A549 (cell line): Measurements from ENCODE around the gene SND1. TPM values are rescaled to one million over a fixed set of nuclear protein-coding genes. Genes with fewer than 3 reads are reported as not detected.

Experiments used
- ATAC-seq, 2 experiments: fragments of 200-7000 bp in 1 of 2; fragments of >200 bp in 1 of 2; cut with Nextera tagmentation in 1 of 2; cut with Tn5 transposase in 1 of 2; 3 replicates each; pipeline versions ENCODE4 v1.8.0 to v1.9.1; 2018 to 2020; ENCODE audit warnings: mild to moderate bottlenecking in 1 of 2, moderate library complexity in 1 of 2
- CTCF ChIA-PET: fragments of 300-600 bp; sonication (Branson Sonifier 250); formaldehyde crosslinking; extraction: SDS; loops from one replicate; lab custom pipeline; 2021; ENCODE audit warnings: antibody characterized with exemption, inconsistent platforms; lab: Yijun Ruan, JAX
- POLR2A ChIA-PET: fragments of 350-600 bp; formaldehyde crosslinking; extraction: SDS; loops from one replicate; lab custom pipeline; 2021; ENCODE audit warnings: antibody characterized with exemption, inconsistent platforms; lab: Yijun Ruan, JAX
- DNase-seq, 2 experiments: peaks; one replicate each; pipeline versions ENCODE4 v3.0.0 to v3.0.0-alpha.2; 2011 to 2016; ENCODE audit warnings: low read depth in 1 of 2, low spot score in 1 of 2
- FAIRE-seq: peaks from 2 replicates; lab custom pipeline; 2011; peaks lifted over from hg19 to GRCh38; lab: Jason Lieb, UNC
- H3K27ac ChIP-seq, 2 experiments: fragments of >200 bp; sonication (Bioruptor Twin); formaldehyde crosslinking; 3 replicates each; pipeline ENCODE4 v1.5.1; 2016 to 2017
- H3K4me1 ChIP-seq: fragments of >200 bp; sonication (Bioruptor Twin); formaldehyde crosslinking; 3 replicates; pipeline ENCODE4 v1.6.1; 2016
- H3K4me2 ChIP-seq: fragments of >200 bp; sonication (Bioruptor Twin); formaldehyde crosslinking; 3 replicates; pipeline ENCODE4 v1.6.1; 2016
- H3K4me3 ChIP-seq: fragments of >200 bp; sonication (Bioruptor Twin); formaldehyde crosslinking; 3 replicates; pipeline ENCODE4 v1.5.1; 2016
- H3K9me3 ChIP-seq: fragments of >200 bp; sonication (Bioruptor Twin); formaldehyde crosslinking; 3 replicates; pipeline ENCODE4 v1.6.1; 2016
- ATOH8 ChIP-seq: fragments of 250-450 bp; sonication (Bioruptor Pico); IDR thresholded peaks from 2 replicates; pipeline ENCODE4 v1.5.0; 2020; ENCODE audit warnings: low read depth, mild to moderate bottlenecking, moderate library complexity
- BCL3 ChIP-seq: fragments of >200 bp; sonication (Bioruptor Twin); formaldehyde crosslinking; IDR thresholded peaks from 3 replicates; pipeline ENCODE4 v1.6.1; 2016
- BHLHE40 ChIP-seq: IDR thresholded peaks from 2 replicates; pipeline ENCODE4 v1.6.1; 2012; ENCODE audit warnings: low read depth, low read length, inconsistent platforms
- CBX2 ChIP-seq: fragments of 200-600 bp; sonication (generic); IDR thresholded peaks from 2 replicates; pipeline ENCODE4 v1.6.1; 2016; ENCODE audit warnings: low read depth, mild to moderate bottlenecking, borderline replicate concordance
- CBX8 ChIP-seq: fragments of 200-600 bp; sonication (generic); IDR thresholded peaks from 2 replicates; pipeline ENCODE4 v1.6.1; 2016
- CEBPB ChIP-seq, 2 experiments: fragments of >200 bp in 1 of 2; sonication (Bioruptor Twin) in 1 of 2; formaldehyde crosslinking in 1 of 2; IDR thresholded peaks; 2 replicates each; pipeline ENCODE4 v1.6.1; 2012 to 2016
- E2F6 ChIP-seq: IDR thresholded peaks from 2 replicates; pipeline ENCODE4 v1.6.1; 2012; ENCODE audit warnings: low read depth, borderline replicate concordance
- EHF ChIP-seq: fragments of 250-450 bp; sonication (Bioruptor Pico); IDR thresholded peaks from 2 replicates; pipeline ENCODE4 v1.5.0; 2020; ENCODE audit warnings: mild to moderate bottlenecking
- EHMT2 ChIP-seq: fragments of 200-600 bp; sonication (generic); IDR thresholded peaks from 2 replicates; pipeline ENCODE4 v1.6.1; 2016; ENCODE audit warnings: antibody characterized with exemption, low read depth, mild to moderate bottlenecking, moderate library complexity
- EP300 ChIP-seq, 2 experiments: fragments of >200 bp; sonication (Bioruptor Twin); formaldehyde crosslinking; IDR thresholded peaks; 2 replicates in 1 of 2; 3 replicates in 1 of 2; pipeline ENCODE4 v1.6.1; 2016 to 2017
- ESRRA ChIP-seq: fragments of 150-350 bp; IDR thresholded peaks from 2 replicates; pipeline ENCODE4 v1.6.1; 2014; ENCODE audit warnings: mild to moderate bottlenecking, low read length, borderline replicate concordance
- FOSB ChIP-seq: fragments of 250-450 bp; sonication (Bioruptor Pico); IDR thresholded peaks from 2 replicates; pipeline ENCODE4 v1.5.0; 2020; ENCODE audit warnings: mild to moderate bottlenecking, moderate library complexity
- FOSL2 ChIP-seq, 2 experiments: fragments of 450-650 bp in 1 of 2; fragments of >200 bp in 1 of 2; sonication (Bioruptor Twin) in 1 of 2; formaldehyde crosslinking; IDR thresholded peaks; 2 replicates each; pipeline versions ENCODE4 v1.5.0 to v1.6.1; 2016 to 2020; ENCODE audit warnings: mild to moderate bottlenecking in 1 of 2, moderate library complexity in 1 of 2
- HMGXB4 ChIP-seq: fragments of 250-450 bp; sonication (Bioruptor Pico); IDR thresholded peaks from 2 replicates; pipeline ENCODE4 v1.5.0; 2021; ENCODE audit warnings: mild to moderate bottlenecking, moderate library complexity, borderline replicate concordance
- MAZ ChIP-seq: fragments of 150-350 bp; IDR thresholded peaks from 2 replicates; pipeline ENCODE4 v1.6.1; 2014; ENCODE audit warnings: antibody characterized with exemption, low read depth, low read length, borderline replicate concordance
- NFE2L2 ChIP-seq: fragments of 150-350 bp; conservative IDR thresholded peaks from 2 replicates; pipeline ENCODE4 v1.6.1; 2014; ENCODE audit warnings: low read length
- NPAS2 ChIP-seq: fragments of 250-450 bp; sonication (Bioruptor Pico); IDR thresholded peaks from 2 replicates; pipeline ENCODE4 v1.8.0; 2022; ENCODE audit warnings: mild to moderate bottlenecking, moderate library complexity, borderline replicate concordance
- NR3C1 ChIP-seq: fragments of >200 bp; sonication (Bioruptor Twin); formaldehyde crosslinking; IDR thresholded peaks from 3 replicates; pipeline ENCODE4 v1.6.1; 2017
- POLR2A ChIP-seq: IDR thresholded peaks from 2 replicates; pipeline ENCODE4 v1.6.1; 2012; ENCODE audit warnings: mild to moderate bottlenecking, low read length
- POLR2AphosphoS2 ChIP-seq: conservative IDR thresholded peaks from 2 replicates; pipeline ENCODE4 v1.6.1; 2012; ENCODE audit warnings: low read length, improper control_type of control experiment, inconsistent platforms
- RARB ChIP-seq: fragments of 250-450 bp; sonication (Bioruptor Pico); IDR thresholded peaks from 2 replicates; pipeline ENCODE4 v1.8.0; 2021; ENCODE audit warnings: mild to moderate bottlenecking, moderate library complexity
- RFX5 ChIP-seq: fragments of 450-650 bp; IDR thresholded peaks from 2 replicates; pipeline ENCODE4 v1.7.1; 2014; ENCODE audit warnings: antibody characterized with exemption, mild to moderate bottlenecking, moderate library complexity
- RNF2 ChIP-seq: fragments of 200-600 bp; sonication (generic); IDR thresholded peaks from 2 replicates; pipeline ENCODE4 v1.6.1; 2016; ENCODE audit warnings: low read depth, mild to moderate bottlenecking, antibody characterized with exemption, moderate library complexity, borderline replicate concordance
- SMC3 ChIP-seq: fragments of >200 bp; sonication (Bioruptor Twin); formaldehyde crosslinking; IDR thresholded peaks from 3 replicates; pipeline ENCODE4 v1.6.1; 2018; ENCODE audit warnings: inconsistent platforms
- TFCP2L1 ChIP-seq: fragments of 250-450 bp; sonication (Bioruptor Pico); IDR thresholded peaks from 2 replicates; pipeline ENCODE4 v1.5.0; 2021; ENCODE audit warnings: mild to moderate bottlenecking
- TP53 ChIP-seq: fragments of 250-450 bp; sonication (Bioruptor Pico); IDR thresholded peaks from 2 replicates; pipeline ENCODE4 v1.5.0; 2021; ENCODE audit warnings: mild to moderate bottlenecking, moderate library complexity
- ZFP36 ChIP-seq: fragments of 450-650 bp; IDR thresholded peaks from 2 replicates; pipeline ENCODE4 v1.6.1; 2014; ENCODE audit warnings: borderline replicate concordance; ENCODE audit not compliant: partially characterized antibody
- WGBS: methylation state at CpG from one replicate; pipeline ENCODE4 v1.1.6; 2017; ENCODE audit errors: missing lambda C conversion rate; 5-methylcytosine and 5-hydroxymethylcytosine counted together
- polyA plus RNA-seq, 4 experiments: library from polyadenylated mRNA; depleted of rRNA in 3 of 4; stranded (reverse); fragments of >200 nt; fragmentation: RNase III in 1 of 4; extraction: RNeasy Plus Mini Kit Qiagen cat#74134 plus additional on column Dnase treatment in 1 of 4; gene quantifications; 2 replicates in 3 of 4; 3 replicates in 1 of 4; pipeline ENCODE4 v1.2.3, GENCODE V29; 2011 to 2017
- TF ChIP-seq, protein P1 (sequence below): IDR thresholded peaks from 2 replicates; pipeline ENCODE4 v1.6.1; 2012

Gene SND1
- polyA plus RNA-seq, 2 of the 4 experiments (the other 2 are of a cell fraction): 102 to 138 TPM

DNA sequence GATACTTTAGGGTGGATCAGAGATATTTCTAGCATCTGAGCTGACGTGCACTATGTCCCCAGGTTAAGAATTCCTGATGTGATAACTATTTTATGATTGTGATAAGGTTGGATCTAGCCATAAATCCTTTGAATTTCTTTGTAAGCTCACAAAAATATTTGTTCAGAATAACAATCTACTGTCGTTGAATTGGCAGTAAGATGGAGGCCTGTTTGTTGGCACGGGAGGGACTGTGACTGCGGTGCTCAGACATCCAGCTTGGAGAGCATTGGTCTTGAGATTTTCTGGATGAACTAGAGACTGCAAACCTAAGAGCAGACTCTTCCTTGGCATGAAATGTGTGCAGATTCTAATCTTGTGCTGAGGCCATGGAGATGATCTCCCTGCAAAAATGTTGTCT lies 248.1 kb downstream of the SND1 start:
- POLR2A ChIA-PET: no interaction called here

DNA sequence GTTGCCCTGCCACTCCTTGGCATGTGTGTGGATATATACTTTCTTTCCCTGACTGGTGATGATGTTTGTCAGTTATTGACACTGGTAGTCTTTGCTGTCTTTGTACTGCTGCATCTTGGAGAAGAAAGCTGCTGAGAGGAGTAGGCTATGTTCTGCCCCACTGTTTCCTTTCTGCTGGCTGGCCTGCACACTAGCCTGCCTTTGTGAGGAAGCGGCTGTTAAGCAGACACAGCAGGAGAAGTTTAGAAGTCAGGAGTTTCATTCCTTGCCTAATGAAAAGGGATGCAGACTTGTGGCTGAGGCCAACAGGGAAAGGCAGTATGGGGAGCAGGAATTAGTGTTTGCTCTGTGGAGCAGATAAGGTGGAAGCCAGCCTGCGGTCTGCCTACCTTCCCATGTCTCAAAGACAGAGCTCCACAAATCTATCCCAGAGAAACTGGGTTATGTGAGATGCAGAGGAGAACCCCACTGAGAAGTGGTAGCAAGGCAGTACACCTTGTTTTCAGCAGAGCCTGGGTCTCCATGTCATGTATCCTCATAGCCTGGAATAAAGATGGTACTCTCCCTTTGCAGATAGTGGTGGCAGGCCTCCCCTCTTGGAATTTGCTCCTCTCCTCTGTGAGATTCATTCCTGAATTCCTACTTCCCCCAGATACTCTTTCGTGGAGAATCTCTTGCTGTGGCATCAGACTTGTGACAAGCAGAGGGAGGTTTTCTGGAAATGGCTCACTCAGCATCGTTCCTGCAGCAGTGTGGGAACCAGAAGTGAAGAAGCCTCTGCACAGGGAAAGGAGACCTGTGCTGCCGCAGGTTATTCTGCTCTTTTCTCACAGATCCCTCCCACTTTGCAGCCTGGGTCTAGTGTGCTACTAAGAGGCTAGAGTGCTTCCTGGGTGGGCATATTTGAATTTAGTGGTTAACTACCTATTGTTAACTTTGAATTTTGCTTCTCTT lies 249.0 kb downstream of the SND1 start:
- FAIRE-seq (no peak), ATAC-seq (no peak), DNase-seq (no peak)
- ChIA-PET POLR2A (no interaction called here), CTCF (interaction anchor here (1.3 kb wide), 1 partner anchor 307 kb away, joined by 3 read pairs; no protein-coding TSS in a partner anchor)
- Histone ChIP-seq H3K9me3 (no peaks in the 10 kb centered on the region), H3K4me1 (0 out of 3 replicates have a peak, but pooled peaks cover 5% of the 10 kb centered on the region), H3K27ac (no peak overlapping the region), H3K4me3 (no peak overlapping the region), H3K4me2 (no peak overlapping the region)
- 94% methylated on average over 5 of the region's 5 CpGs for WGBS
- TF ChIP-seq NFE2L2: no peak
- no peak for TF ChIP-seq ZFP36
- TF ChIP-seq CBX2: no peak
- no peak for TF ChIP-seq EHF (CRISPR knock-in tag)
- no peak for TF ChIP-seq EP300 (IDR thresholded peaks at IDR 0.05)
- no peak for TF ChIP-seq BHLHE40
- TF ChIP-seq RNF2: no peak
- TF ChIP-seq TP53 (CRISPR knock-in tag): no peak
- no peak for TF ChIP-seq TFCP2L1 (CRISPR knock-in tag)
- no peak for TF ChIP-seq POLR2AphosphoS2
- TF ChIP-seq BCL3: no peak
- no peak for TF ChIP-seq E2F6
- no peak for TF ChIP-seq RARB (CRISPR knock-in tag)
- TF ChIP-seq SMC3: no peak
- no peak for TF ChIP-seq NPAS2
- no peak for TF ChIP-seq POLR2A
- no peak for TF ChIP-seq NR3C1

More for the DNA sequence above, 248.1 kb downstream of the SND1 start:
- no peak for ATAC-seq
- Histone ChIP-seq H3K9me3 (no peaks in the 10 kb centered on the region), H3K4me3 (no peak overlapping the region), H3K4me2 (no peak overlapping the region), H3K4me1 (no peaks in the 10 kb centered on the region), H3K27ac (no peak overlapping the region)
- CTCF ChIA-PET: no interaction called here
- FAIRE-seq: no peak
- DNase-seq: no peak
- TF ChIP-seq POLR2AphosphoS2: no peak
- TF ChIP-seq ATOH8: no peak
- TF ChIP-seq MAZ: no peak
- TF ChIP-seq ESRRA: no peak
- TF ChIP-seq FOSB: no peak
- TF ChIP-seq NPAS2: no peak
- TF ChIP-seq CBX8: no peak
- no peak for TF ChIP-seq HMGXB4 (CRISPR knock-in tag)
- no peak for TF ChIP-seq CEBPB (IDR thresholded peaks at IDR 0.05)
- no peak for TF ChIP-seq FOSL2 (IDR thresholded peaks at IDR 0.05)
- TF ChIP-seq FOSL2 (CRISPR knock-in tag; IDR thresholded peaks at IDR 0.05): no peak
- TF ChIP-seq CBX2: no peak
- TF ChIP-seq EHMT2: no peak
- no peak for TF ChIP-seq ZFP36
- no peak for TF ChIP-seq POLR2A
- TF ChIP-seq, protein P1, sequence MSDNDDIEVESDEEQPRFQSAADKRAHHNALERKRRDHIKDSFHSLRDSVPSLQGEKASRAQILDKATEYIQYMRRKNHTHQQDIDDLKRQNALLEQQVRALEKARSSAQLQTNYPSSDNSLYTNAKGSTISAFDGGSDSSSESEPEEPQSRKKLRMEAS: no peak
- no peak for TF ChIP-seq BCL3
- TF ChIP-seq RFX5: no peak
- 85% methylated on average over 4 of the region's 4 CpGs for WGBS
